Stimulated activated naive CD8-positive, alpha-beta T cell treated with anti-CD3 and anti-CD28 coated beads, Interleukin-15, amount 100 ng/mL, for 72 hours (primary cell): Measurements from ENCODE around the gene MSANTD1.

Experiments
- ATAC-seq: fragments of 150-1000 bp; cut with Tn5 transposase; 2 replicates; pipeline ENCODE4 v1.10.0; 2021; ENCODE audit warnings: mild to moderate bottlenecking, moderate library complexity
- DNase-seq, 2 donors: peaks; one replicate each; pipeline ENCODE4 v3.0.0; 2021 to 2022
- H3K27ac Mint-ChIP-seq, 2 donors: one replicate each; pipeline ENCODE4 v1.8.0; 2022; ENCODE audit warnings: mild to moderate bottlenecking in 2 of 2, mixed read lengths in 2 of 2, moderate library complexity in 2 of 2
- H3K27me3 Mint-ChIP-seq: one replicate; pipeline ENCODE4 v1.8.0; 2022; ENCODE audit warnings: mixed read lengths
- H3K4me1 Mint-ChIP-seq: one replicate; pipeline ENCODE4 v1.8.0; 2022; ENCODE audit warnings: mild to moderate bottlenecking, mixed read lengths
- H3K4me3 Mint-ChIP-seq, 2 donors: one replicate each; pipeline ENCODE4 v1.8.0; 2022; ENCODE audit warnings: mild to moderate bottlenecking in 2 of 2, mixed read lengths in 2 of 2, moderate library complexity in 1 of 2
- H3K9me3 Mint-ChIP-seq, 2 donors: one replicate each; pipeline ENCODE4 v1.8.0; 2022; ENCODE audit warnings: mixed read lengths in 2 of 2

Gene MSANTD1

DNA sequence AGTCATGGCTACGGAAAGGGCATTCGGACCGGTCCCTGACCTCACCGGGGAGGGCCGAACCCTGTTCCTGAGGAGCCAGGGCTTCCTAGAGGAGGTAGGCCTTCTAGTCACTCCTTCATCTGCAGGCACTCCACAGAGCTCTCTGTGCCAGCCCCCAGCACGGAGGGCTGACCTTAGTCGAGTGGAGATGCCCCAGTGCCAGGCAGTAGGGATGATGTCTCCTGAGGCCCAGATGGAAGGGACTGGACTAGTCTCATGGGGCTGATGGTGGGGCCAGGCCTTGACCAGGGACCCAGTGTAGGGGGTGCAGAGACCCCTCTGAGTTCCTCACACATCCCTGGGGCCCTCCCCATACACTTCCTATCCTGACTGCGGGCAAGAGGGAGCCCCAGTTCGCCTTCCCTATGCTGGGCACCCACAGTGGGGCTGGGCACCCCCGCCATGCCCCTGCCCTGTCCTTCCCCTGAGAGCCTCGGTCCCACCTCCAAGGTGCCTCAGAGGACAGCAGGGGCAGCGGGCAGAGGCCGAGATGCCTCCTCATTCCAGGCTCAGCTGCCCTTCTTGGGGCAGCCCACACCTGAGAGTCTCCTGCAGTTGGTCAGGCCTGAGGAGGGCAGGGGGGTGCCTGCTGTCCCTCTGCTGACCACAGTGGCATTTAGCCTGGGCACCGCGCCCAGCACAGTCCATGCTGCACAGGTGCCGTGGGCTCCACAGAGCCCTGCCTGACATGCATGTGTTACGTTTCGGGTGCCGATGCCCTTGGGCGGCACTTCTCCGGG is 1.4 kb upstream of the MSANTD1 start:
- ATAC-seq (no peak), DNase-seq (no peak)
- H3K27me3 Mint-ChIP-seq = no peaks in the 10 kb centered on the region
- H3K9me3 Mint-ChIP-seq = no peaks in the 10 kb centered on the region
- peak overlapping the region in 1 of 2 donors; percentile 86 for H3K27ac Mint-ChIP-seq
- peaks cover 22% of the 10 kb centered on the region for H3K4me1 Mint-ChIP-seq
- H3K4me3 Mint-ChIP-seq = no peak overlapping the region

GRCh38 chr4:3248178-3248480 is 830 bp upstream of the MSANTD1 start:
- Mint-ChIP-seq H3K27ac (peak overlapping the region in 1 of 2 donors; percentile 49), H3K9me3 (no peaks in the 10 kb centered on the region), H3K27me3 (no peaks in the 10 kb centered on the region), H3K4me3 (no peak overlapping the region), H3K4me1 (peaks cover 17% of the 10 kb centered on the region)
- DNase-seq = no peak
- no peak for ATAC-seq

GRCh38 chr4:3249711-3250437 is 915 bp downstream of the MSANTD1 start:
- no peak for DNase-seq
- Mint-ChIP-seq H3K9me3 (no peaks in the 10 kb centered on the region), H3K27me3 (no peaks in the 10 kb centered on the region), H3K4me1 (peaks cover 11% of the 10 kb centered on the region), H3K27ac (peak overlapping the region in 1 of 2 donors; percentile 83), H3K4me3 (no peak overlapping the region)
- no peak for ATAC-seq

- H3K27me3 Mint-ChIP-seq = no peaks in the 10 kb centered on the region
- no peaks in the 10 kb centered on the region for H3K9me3 Mint-ChIP-seq
- peak overlapping the region in 1 of 2 donors; percentile 83 for H3K27ac Mint-ChIP-seq
- H3K4me1 Mint-ChIP-seq = peaks cover 11% of the 10 kb centered on the region
- no peak overlapping the region for H3K4me3 Mint-ChIP-seq
- ATAC-seq = no peak
- no peak for DNase-seq
These were observed 1.5 kb downstream of the MSANTD1 start for GRCh38 chr4:3250438-3250955.

- H3K4me1 Mint-ChIP-seq = peaks cover 11% of the 10 kb centered on the region
- H3K9me3 Mint-ChIP-seq = no peaks in the 10 kb centered on the region
- ATAC-seq (peak; percentile 60), DNase-seq (no peak)
- no peaks in the 10 kb centered on the region for H3K27me3 Mint-ChIP-seq
- no peak overlapping the region for H3K4me3 Mint-ChIP-seq
- no peak overlapping the region for H3K27ac Mint-ChIP-seq
These were observed 2.2 kb downstream of the MSANTD1 start for GRCh38 chr4:3250956-3251690.

DNA sequence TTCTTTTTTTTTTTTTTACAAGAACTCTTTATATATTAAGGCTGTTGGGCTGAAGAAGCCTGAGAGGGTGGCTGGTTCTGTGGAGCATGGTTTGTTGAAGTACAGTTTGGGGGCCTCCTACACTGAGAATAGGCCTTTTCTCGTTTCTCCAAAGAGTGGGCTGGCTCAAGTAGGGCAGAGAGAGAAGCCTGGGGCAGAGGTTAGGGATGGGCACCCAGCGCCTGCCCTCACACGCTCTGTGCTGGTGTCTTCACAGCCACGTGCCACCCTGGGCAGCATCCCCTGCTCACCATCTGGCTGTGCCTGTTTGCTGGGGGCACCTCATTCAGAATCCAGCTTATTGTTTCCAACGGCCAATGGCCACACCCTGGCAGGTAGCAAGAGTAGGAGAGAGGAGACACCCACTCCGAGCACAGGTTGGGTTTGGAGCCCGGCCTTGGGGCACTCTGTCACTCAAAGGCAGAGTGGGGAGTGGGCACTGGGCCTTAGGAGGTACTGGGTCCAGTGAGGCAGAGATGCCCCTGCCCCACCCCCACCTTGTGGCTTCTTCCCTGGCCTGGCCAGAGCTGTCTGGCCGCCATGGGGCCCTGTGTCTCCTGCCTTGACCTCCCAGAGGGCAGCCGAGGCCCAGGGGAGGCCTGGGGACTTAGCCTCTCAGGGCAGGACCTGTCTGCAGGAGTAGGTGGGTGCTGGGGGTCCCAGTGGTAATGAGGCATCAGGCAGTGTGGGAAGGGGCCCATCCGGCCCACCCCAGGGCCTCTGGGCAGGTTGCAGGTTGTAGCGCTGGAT is 2.9 kb downstream of the MSANTD1 start:
- no peak for DNase-seq
- H3K27ac Mint-ChIP-seq = no peak overlapping the region
- H3K9me3 Mint-ChIP-seq = no peaks in the 10 kb centered on the region
- H3K4me3 Mint-ChIP-seq = no peak overlapping the region
- H3K4me1 Mint-ChIP-seq = peaks cover 11% of the 10 kb centered on the region
- no peak for ATAC-seq
- H3K27me3 Mint-ChIP-seq = no peaks in the 10 kb centered on the region

GRCh38 chr4:3252480-3252828 is 3.5 kb downstream of the MSANTD1 start:
- H3K4me3 Mint-ChIP-seq = no peak overlapping the region
- DNase-seq (no peak), ATAC-seq (no peak)
- no peaks in the 10 kb centered on the region for H3K9me3 Mint-ChIP-seq
- H3K27ac Mint-ChIP-seq = no peak overlapping the region
- H3K4me1 Mint-ChIP-seq = peaks cover 11% of the 10 kb centered on the region
- no peaks in the 10 kb centered on the region for H3K27me3 Mint-ChIP-seq

- no peak overlapping the region for H3K27ac Mint-ChIP-seq
- ATAC-seq = no peak
- H3K4me1 Mint-ChIP-seq = peaks cover 11% of the 10 kb centered on the region
- no peak for DNase-seq
- H3K4me3 Mint-ChIP-seq = no peak overlapping the region
- H3K27me3 Mint-ChIP-seq = no peaks in the 10 kb centered on the region
- H3K9me3 Mint-ChIP-seq = no peaks in the 10 kb centered on the region
These were observed 4.1 kb downstream of the MSANTD1 start for GRCh38 chr4:3252831-3253641.

GRCh38 chr4:3253808-3254207 is 4.8 kb downstream of the MSANTD1 start:
- Mint-ChIP-seq H3K27me3 (no peaks in the 10 kb centered on the region), H3K9me3 (no peaks in the 10 kb centered on the region), H3K27ac (no peak overlapping the region), H3K4me1 (peaks cover 11% of the 10 kb centered on the region), H3K4me3 (no peak overlapping the region)
- DNase-seq = no peak
- no peak for ATAC-seq

DNA sequence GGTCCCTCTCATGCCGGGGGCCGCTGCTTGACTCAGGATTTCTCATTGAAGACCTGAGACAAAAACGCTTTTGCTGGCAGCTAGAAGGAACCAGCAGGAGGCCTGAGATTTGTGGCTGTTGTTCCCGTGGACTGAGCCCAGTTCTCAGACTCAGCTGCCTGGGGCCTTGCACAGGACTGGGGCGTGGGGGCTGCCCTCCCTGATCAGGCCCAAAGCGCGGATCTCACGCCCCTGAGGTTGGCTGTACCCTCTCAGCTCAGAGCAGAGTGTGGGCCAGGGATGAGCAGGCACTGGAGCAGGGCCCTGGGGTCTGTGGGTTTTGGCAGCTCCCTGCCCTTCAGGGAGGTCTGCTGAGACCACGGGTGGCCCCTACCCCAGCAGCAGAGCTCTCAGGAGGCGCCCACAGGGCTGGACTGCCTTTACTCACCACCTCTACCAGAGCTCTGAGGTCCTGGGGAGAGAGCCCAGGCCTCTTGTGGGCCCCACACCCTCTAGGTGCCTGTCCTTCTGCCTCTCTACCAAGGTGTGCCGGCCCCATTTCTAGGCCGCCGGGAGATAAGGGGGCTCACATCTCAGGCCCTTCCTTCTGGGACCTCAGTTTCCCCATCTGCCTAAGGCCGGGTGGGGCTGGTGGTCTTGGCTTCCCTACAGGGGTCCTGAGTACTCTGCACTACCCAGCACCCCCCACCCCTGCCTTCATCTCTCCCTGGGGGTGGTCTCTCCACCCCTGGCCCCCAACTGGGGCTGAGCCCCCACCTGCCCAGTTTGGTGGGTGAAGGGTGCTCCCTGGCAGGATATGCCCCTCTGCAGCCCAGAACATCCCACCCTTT is 5.6 kb downstream of the MSANTD1 start:
- peak overlapping the region in 1 of 2 donors; percentile 88 for H3K27ac Mint-ChIP-seq
- no peak overlapping the region for H3K4me3 Mint-ChIP-seq
- no peaks in the 10 kb centered on the region for H3K27me3 Mint-ChIP-seq

DNA sequence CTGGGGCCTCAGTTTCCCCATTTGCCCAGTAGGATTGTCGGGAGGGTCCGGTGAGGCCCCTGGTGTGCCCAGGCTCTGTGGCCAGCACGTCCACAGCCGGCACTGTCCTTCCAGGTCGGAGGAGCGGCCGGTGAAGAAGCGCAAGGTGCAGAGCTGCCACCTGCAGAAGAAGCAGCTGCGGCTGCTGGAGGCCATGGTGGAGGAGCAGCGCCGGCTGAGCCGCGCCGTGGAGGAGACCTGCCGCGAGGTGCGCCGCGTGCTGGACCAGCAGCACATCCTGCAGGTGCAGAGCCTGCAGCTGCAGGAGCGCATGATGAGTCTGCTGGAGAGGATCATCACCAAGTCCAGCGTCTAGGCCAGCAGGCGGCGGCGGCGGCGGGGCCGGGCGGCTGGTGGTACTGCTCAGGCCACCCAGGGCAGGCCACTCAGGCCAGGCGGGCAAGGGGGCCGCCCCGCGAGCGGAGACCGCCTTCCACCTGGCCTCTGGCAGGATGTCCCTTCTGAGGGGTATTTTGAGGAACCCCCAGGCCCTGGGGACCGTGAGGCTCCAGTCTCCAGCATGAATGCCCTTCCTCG is 6.7 kb downstream of the MSANTD1 start:
- H3K4me1 Mint-ChIP-seq = peaks cover 11% of the 10 kb centered on the region
- H3K27me3 Mint-ChIP-seq = no peaks in the 10 kb centered on the region
- H3K4me3 Mint-ChIP-seq = no peak overlapping the region
- no peak for DNase-seq
- no peak for ATAC-seq
- no peaks in the 10 kb centered on the region for H3K9me3 Mint-ChIP-seq
- no peak overlapping the region for H3K27ac Mint-ChIP-seq

More for the DNA sequence above, 5.6 kb downstream of the MSANTD1 start:
- ATAC-seq = no peak
- Mint-ChIP-seq H3K4me1 (peaks cover 11% of the 10 kb centered on the region), H3K9me3 (no peaks in the 10 kb centered on the region)
- no peak for DNase-seq

DNA sequence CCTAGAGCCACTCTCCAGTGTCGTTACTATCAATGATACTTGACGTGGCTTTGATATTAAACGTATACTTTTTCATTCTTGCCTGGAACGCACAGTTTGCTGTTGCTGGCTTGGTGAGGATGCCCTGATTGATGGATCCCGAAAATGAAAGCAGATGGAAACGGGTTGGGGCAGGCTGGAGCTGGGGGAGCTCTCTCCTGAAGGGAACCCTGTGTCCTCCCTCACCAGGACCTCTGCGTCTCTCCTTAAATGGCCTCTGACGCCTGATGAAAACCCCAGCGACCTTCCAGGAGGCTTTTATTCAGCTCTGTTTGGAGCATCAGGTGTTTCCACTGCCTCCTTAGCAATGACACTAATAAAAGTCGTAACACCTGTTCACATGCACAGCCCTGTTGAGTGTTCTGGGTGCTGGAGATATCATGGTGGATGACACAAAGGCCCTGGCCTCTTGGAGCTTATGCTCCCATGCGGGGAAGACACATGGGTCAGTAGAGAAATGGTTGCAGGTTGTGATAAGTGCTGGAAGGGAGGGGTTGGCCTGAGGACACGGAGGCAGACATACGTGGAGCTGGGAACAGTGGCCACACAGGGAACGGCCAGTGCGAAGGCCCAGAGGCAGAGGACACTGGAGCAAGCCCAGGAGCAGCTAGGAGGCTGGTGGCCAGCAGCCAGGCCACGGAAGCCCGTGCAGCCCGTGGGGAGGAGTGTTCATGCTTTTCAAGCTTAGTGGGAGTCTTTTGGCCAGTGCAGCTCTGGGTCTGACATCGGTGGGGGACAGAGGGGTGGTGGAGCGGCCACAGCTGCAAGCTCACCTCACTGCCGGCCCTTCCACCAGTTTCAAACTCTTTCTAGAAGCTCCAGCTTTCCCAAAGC is 7.5 kb downstream of the MSANTD1 start:
- H3K27me3 Mint-ChIP-seq = no peaks in the 10 kb centered on the region
- H3K27ac Mint-ChIP-seq = peak overlapping the region in 1 of 2 donors; percentile 94
- ATAC-seq (no peak), DNase-seq (no peak)
- H3K9me3 Mint-ChIP-seq = no peaks in the 10 kb centered on the region
- no peak overlapping the region for H3K4me3 Mint-ChIP-seq
- peaks cover 5% of the 10 kb centered on the region for H3K4me1 Mint-ChIP-seq

GRCh38 chr4:3257103-3257555 is 8.2 kb downstream of the MSANTD1 start:
- H3K27ac Mint-ChIP-seq = peak overlapping the region in 1 of 2 donors; percentile 94
- DNase-seq (no peak), ATAC-seq (no peak)
- no peaks in the 10 kb centered on the region for H3K4me1 Mint-ChIP-seq
- no peaks in the 10 kb centered on the region for H3K9me3 Mint-ChIP-seq
- no peak overlapping the region for H3K4me3 Mint-ChIP-seq
- H3K27me3 Mint-ChIP-seq = no peaks in the 10 kb centered on the region
